ENCODE data around the gene CACNB3. TPM values are rescaled to one million over a fixed set of nuclear protein-coding genes. Genes with fewer than 3 reads are reported as not detected.
"Not testable (repeated sequence)": the region's sequence is repeated elsewhere in the genome, so short reads cannot be mapped to it uniquely, and the experiment has no call there.

Gene CACNB3
- total RNA-seq, 1 donor from 2014 or later = 83.1 TPM

- peaks cover 11% of the 10 kb centered on the region for H3K4me1 Mint-ChIP-seq (ENCODE audit: unreplicated experiment)
- no peak for TF ChIP-seq CTCF (IDR thresholded peaks at IDR 0.05; ENCODE audit: unreplicated experiment)
- no peaks in the 10 kb centered on the region for H3K9me3 Mint-ChIP-seq (ENCODE audit: unreplicated experiment)
- H3K36me3 Mint-ChIP-seq (ENCODE audit: low read depth, unreplicated experiment) = no peaks in the 10 kb centered on the region
- no peak overlapping the region for H3K27ac Mint-ChIP-seq (ENCODE audit: unreplicated experiment)
- H3K4me3 Mint-ChIP-seq (ENCODE audit: unreplicated experiment) = no peak overlapping the region
- DNase-seq (ENCODE audit: low spot score) = no peak
- peaks cover 9% of the 10 kb centered on the region for H3K27me3 Mint-ChIP-seq (ENCODE audit: unreplicated experiment)
Measured at GRCh38 chr12:48857278-48857994, 39.1 kb downstream of the CACNB3 start.

- no peaks in the 10 kb centered on the region for H3K36me3 Mint-ChIP-seq (ENCODE audit: low read depth, unreplicated experiment)
- no peak for DNase-seq (ENCODE audit: low spot score)
- no peaks in the 10 kb centered on the region for H3K9me3 Mint-ChIP-seq (ENCODE audit: unreplicated experiment)
- no peak overlapping the region for H3K4me3 Mint-ChIP-seq (ENCODE audit: unreplicated experiment)
- no peak overlapping the region for H3K27ac Mint-ChIP-seq (ENCODE audit: unreplicated experiment)
- peaks cover 8% of the 10 kb centered on the region for H3K27me3 Mint-ChIP-seq (ENCODE audit: unreplicated experiment)
- H3K4me1 Mint-ChIP-seq (ENCODE audit: unreplicated experiment) = peaks cover 5% of the 10 kb centered on the region
- TF ChIP-seq CTCF (IDR thresholded peaks at IDR 0.05; ENCODE audit: unreplicated experiment) = no peak
Measured at GRCh38 chr12:48858043-48858442, 39.7 kb downstream of the CACNB3 start.

GRCh38 chr12:48859607-48860006 lies 41.3 kb downstream of the CACNB3 start:
- Mint-ChIP-seq H3K36me3 (ENCODE audit: low read depth, unreplicated experiment) (no peaks in the 10 kb centered on the region), H3K9me3 (ENCODE audit: unreplicated experiment) (no peaks in the 10 kb centered on the region), H3K27me3 (ENCODE audit: unreplicated experiment) (peaks cover 10% of the 10 kb centered on the region), H3K27ac (ENCODE audit: unreplicated experiment) (no peak overlapping the region), H3K4me3 (ENCODE audit: unreplicated experiment) (no peak overlapping the region), H3K4me1 (ENCODE audit: unreplicated experiment) (peaks cover 8% of the 10 kb centered on the region)
- TF ChIP-seq CTCF (IDR thresholded peaks at IDR 0.05; ENCODE audit: unreplicated experiment) = no peak
- DNase-seq (ENCODE audit: low spot score) = no peak

- not testable (repeated sequence) for H3K36me3 Mint-ChIP-seq (ENCODE audit: low read depth, unreplicated experiment); H3K9me3 Mint-ChIP-seq (ENCODE audit: unreplicated experiment); DNase-seq (ENCODE audit: low spot score); H3K4me3 Mint-ChIP-seq (ENCODE audit: unreplicated experiment); H3K27ac Mint-ChIP-seq (ENCODE audit: unreplicated experiment)
- H3K4me1 Mint-ChIP-seq (ENCODE audit: unreplicated experiment) = peaks cover 12% of the 10 kb centered on the region
- peaks cover 10% of the 10 kb centered on the region for H3K27me3 Mint-ChIP-seq (ENCODE audit: unreplicated experiment)
Measured at GRCh38 chr12:48860236-48860635, 41.9 kb downstream of the CACNB3 start.

GRCh38 chr12:48861111-48861510 lies 42.8 kb downstream of the CACNB3 start:
- no peak for TF ChIP-seq CTCF (IDR thresholded peaks at IDR 0.05; ENCODE audit: unreplicated experiment)
- H3K27me3 Mint-ChIP-seq (ENCODE audit: unreplicated experiment) = peaks cover 12% of the 10 kb centered on the region
- H3K4me3 Mint-ChIP-seq (ENCODE audit: unreplicated experiment) = no peak overlapping the region
- DNase-seq (ENCODE audit: low spot score) = no peak
- H3K9me3 Mint-ChIP-seq (ENCODE audit: unreplicated experiment) = no peaks in the 10 kb centered on the region
- peaks cover 18% of the 10 kb centered on the region for H3K4me1 Mint-ChIP-seq (ENCODE audit: unreplicated experiment)
- no peak overlapping the region for H3K27ac Mint-ChIP-seq (ENCODE audit: unreplicated experiment)
- H3K36me3 Mint-ChIP-seq (ENCODE audit: low read depth, unreplicated experiment) = no peaks in the 10 kb centered on the region

All from endothelial cell (in vitro differentiated cells).